IMR-90 (cell line): ENCODE results near the gene KRT79.

Source experiments
- POLR2A ChIP-seq: IDR thresholded peaks from 2 replicates; pipeline ENCODE4 v1.6.1; 2012; ENCODE audit warnings: mild to moderate bottlenecking, low read depth, low read length
- TF ChIP-seq, protein P1 (sequence below): conservative IDR thresholded peaks from 2 replicates; pipeline ENCODE4 v1.5.1; 2012; ENCODE audit warnings: mild to moderate bottlenecking, low read depth, low read length, improper control_type of control experiment

DNA sequence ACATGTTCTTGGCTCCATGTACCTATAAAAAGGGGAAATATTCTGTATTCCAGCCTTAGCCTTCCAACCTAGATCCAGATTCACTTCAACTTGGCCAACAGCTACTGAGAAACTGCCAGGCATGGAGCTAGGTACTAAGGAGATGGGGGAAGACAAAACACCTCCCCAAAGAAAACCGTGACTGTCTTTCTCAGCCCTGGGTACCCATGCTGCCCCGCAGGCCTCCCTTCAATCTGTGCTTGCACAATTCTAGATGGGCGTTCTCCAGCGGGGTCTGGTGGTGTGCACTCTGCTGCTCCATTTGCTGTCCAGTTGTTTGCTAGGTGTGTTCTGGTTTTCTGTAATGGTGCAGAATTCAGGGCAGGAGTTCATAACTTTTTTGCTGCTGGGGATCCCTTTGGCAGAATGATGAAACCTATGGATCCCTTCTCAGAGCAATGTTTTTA lies 19.4 kb downstream of the KRT79 start:
- TF ChIP-seq POLR2A = no peak
- TF ChIP-seq, protein P1, sequence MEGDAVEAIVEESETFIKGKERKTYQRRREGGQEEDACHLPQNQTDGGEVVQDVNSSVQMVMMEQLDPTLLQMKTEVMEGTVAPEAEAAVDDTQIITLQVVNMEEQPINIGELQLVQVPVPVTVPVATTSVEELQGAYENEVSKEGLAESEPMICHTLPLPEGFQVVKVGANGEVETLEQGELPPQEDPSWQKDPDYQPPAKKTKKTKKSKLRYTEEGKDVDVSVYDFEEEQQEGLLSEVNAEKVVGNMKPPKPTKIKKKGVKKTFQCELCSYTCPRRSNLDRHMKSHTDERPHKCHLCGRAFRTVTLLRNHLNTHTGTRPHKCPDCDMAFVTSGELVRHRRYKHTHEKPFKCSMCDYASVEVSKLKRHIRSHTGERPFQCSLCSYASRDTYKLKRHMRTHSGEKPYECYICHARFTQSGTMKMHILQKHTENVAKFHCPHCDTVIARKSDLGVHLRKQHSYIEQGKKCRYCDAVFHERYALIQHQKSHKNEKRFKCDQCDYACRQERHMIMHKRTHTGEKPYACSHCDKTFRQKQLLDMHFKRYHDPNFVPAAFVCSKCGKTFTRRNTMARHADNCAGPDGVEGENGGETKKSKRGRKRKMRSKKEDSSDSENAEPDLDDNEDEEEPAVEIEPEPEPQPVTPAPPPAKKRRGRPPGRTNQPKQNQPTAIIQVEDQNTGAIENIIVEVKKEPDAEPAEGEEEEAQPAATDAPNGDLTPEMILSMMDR = no peak
